ENCODE data around the gene FOXP1.

- no peak for TF ChIP-seq CTCF (IDR thresholded peaks at IDR 0.05; ENCODE audit: low read length)
- TF ChIP-seq EZH2 (IDR thresholded peaks at IDR 0.05; ENCODE audit: borderline replicate concordance, low read length), result no peak
These were observed 315.0 kb downstream of the FOXP1 start for GRCh38 chr3:71268462-71268999.
